ENCODE data around the gene GTPBP2. TPM values are rescaled to one million over a fixed set of nuclear protein-coding genes. Genes with fewer than 3 reads are reported as not detected.

The GTPBP2 gene
- total and polyA plus RNA-seq, 10 of the 15 experiments (the other 5 are each of a cell fraction or from before 2014, with no cell fraction given), result 5.9 to 63.4 (median 39.8) TPM

- ChIA-PET POLR2A (interaction anchor here (1.1 to 1.4 kb wide), 2 partner anchors 11 to 40 kb away, joined by 3 to 4 read pairs; no protein-coding TSS in a partner anchor), CTCF (interaction anchor here (0.5 to 2.2 kb wide), 3 partner anchors 12 to 39 kb away, joined by 3 to 9 read pairs (median 3); no protein-coding TSS in a partner anchor), RAD21 (ENCODE audit: unreplicated experiment) (no interaction called here), SMC1A (ENCODE audit: uncharacterized antibody, unreplicated experiment) (no interaction called here)
- no peak overlapping the region for H2AFZ ChIP-seq (ENCODE audit: control insufficient read depth, low read depth, low read length)
- H3K27ac ChIP-seq (ENCODE audit: control insufficient read depth, insufficient read depth), result no peak overlapping the region
- FAIRE-seq (no peak), DNase-seq (ENCODE audit: low read depth, low spot score) (no peak), ATAC-seq (no peak)
- H4K20me1 ChIP-seq (ENCODE audit: control insufficient read depth, insufficient read depth), result no peaks in the 10 kb centered on the region
- intact Hi-C loops (cut with micrococcal nuclease; ENCODE audit: unreplicated experiment) (no loop called here), in situ Hi-C loops (cut with MboI) (no loop called here)
- TF ChIP-seq EGR1 (IDR thresholded peaks at IDR 0.05; ENCODE audit: borderline replicate concordance in 1 of 2, low read depth in 2 of 2, low read length in 2 of 2), result no peak
- no peak for TF ChIP-seq CHD2 (IDR thresholded peaks at IDR 0.05; ENCODE audit: borderline replicate concordance, low read depth, low read length)
- no peak for TF ChIP-seq ATF7 (IDR thresholded peaks at IDR 0.05; ENCODE audit: low read depth)
- no peak for TF ChIP-seq MEF2B (IDR thresholded peaks at IDR 0.05; ENCODE audit: partially characterized antibody, poor library complexity, severe bottlenecking)
- TF ChIP-seq YBX1 (IDR thresholded peaks at IDR 0.05), result no peak
- no peak for TF ChIP-seq EP300 (IDR thresholded peaks at IDR 0.05; ENCODE audit: borderline replicate concordance in 1 of 2, control insufficient read depth in 1 of 2, low read depth in 2 of 2, low read length in 2 of 2)
- TF ChIP-seq, protein P1, sequence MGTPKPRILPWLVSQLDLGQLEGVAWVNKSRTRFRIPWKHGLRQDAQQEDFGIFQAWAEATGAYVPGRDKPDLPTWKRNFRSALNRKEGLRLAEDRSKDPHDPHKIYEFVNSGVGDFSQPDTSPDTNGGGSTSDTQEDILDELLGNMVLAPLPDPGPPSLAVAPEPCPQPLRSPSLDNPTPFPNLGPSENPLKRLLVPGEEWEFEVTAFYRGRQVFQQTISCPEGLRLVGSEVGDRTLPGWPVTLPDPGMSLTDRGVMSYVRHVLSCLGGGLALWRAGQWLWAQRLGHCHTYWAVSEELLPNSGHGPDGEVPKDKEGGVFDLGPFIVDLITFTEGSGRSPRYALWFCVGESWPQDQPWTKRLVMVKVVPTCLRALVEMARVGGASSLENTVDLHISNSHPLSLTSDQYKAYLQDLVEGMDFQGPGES (IDR thresholded peaks at IDR 0.05), result no peak
- TF ChIP-seq CEBPB (IDR thresholded peaks at IDR 0.05; ENCODE audit: borderline replicate concordance in 1 of 2, low read depth in 2 of 2, low read length in 2 of 2), result no peak
- TF ChIP-seq PML (IDR thresholded peaks at IDR 0.05; ENCODE audit: low read length), result no peak
- no peak for TF ChIP-seq SPI1 (IDR thresholded peaks at IDR 0.05; ENCODE audit: borderline replicate concordance, insufficient read depth, low read depth, low read length)
- no peak for TF ChIP-seq SP1 (IDR thresholded peaks at IDR 0.05; ENCODE audit: low read depth, low read length)
- 100% methylated on average over 1 of the region's 2 CpGs for WGBS (ENCODE audit: insufficient coverage, insufficient replicate concordance, low lambda C conversion rate, missing lambda C conversion rate)
- no peaks in the 10 kb centered on the region for H3K9me3 ChIP-seq (replicated peaks; ENCODE audit: control insufficient read depth, insufficient read depth, low read length)
- no peaks in the 10 kb centered on the region for H3K4me1 ChIP-seq (ENCODE audit: control insufficient read depth, insufficient read depth, low read length)
- no peak overlapping the region for H3K4me2 ChIP-seq (ENCODE audit: control insufficient read depth, insufficient read depth)
- H3K4me3 ChIP-seq, result no peak overlapping the region
- no peaks in the 10 kb centered on the region for H3K36me3 ChIP-seq (ENCODE audit: control insufficient read depth in 2 of 2, insufficient read depth in 2 of 2, low read length in 1 of 2)
- no peak overlapping the region for H3K9ac ChIP-seq (ENCODE audit: control insufficient read depth, insufficient read depth, low read length)
- no TSS peak for BruUV-seq (replicated peaks)
- no peaks in the 10 kb centered on the region for H3K79me2 ChIP-seq (ENCODE audit: control insufficient read depth, insufficient read depth, low read length)
- H3K27me3 ChIP-seq (replicated peaks in 1 of 2; ENCODE audit: control insufficient read depth in 2 of 2, insufficient read depth in 2 of 2, low read length in 1 of 2), result no peaks in the 10 kb centered on the region
Measured at GRCh38 chr6:43648248-43648647, 19.2 kb upstream of the GTPBP2 start.

Measured in GM12878 (cell line).